Endodermal cell (in vitro differentiated cells): ENCODE results near the gene GALNT2. TPM values are rescaled to one million over a fixed set of nuclear protein-coding genes. Genes with fewer than 3 reads are reported as not detected.

Experiments used
- DNase-seq: peaks from one replicate; pipeline ENCODE4 v3.0.0-alpha.2; 2017
- H3K27ac ChIP-seq: 2 replicates; pipeline ENCODE4 v1.5.1; 2013; ENCODE audit warnings: mild to moderate bottlenecking, low read depth, low read length, moderate library complexity
- H3K27me3 ChIP-seq: 2 replicates; pipeline ENCODE4 v1.6.1; 2013; ENCODE audit warnings: mild to moderate bottlenecking, low read length, moderate library complexity; ENCODE audit not compliant: insufficient read depth, control insufficient read depth, poor library complexity, severe bottlenecking
- H3K36me3 ChIP-seq: 2 replicates; pipeline ENCODE4 v1.7.0; 2013; ENCODE audit warnings: mild to moderate bottlenecking, low read length, moderate library complexity; ENCODE audit not compliant: control insufficient read depth, insufficient read depth
- H3K4me1 ChIP-seq: one replicate; pipeline ENCODE4 v1.7.0; 2013; ENCODE audit warnings: low read length; ENCODE audit not compliant: control insufficient read depth, insufficient read depth
- H3K4me3 ChIP-seq: 2 replicates; pipeline ENCODE4 v1.5.1; 2013; ENCODE audit warnings: mild to moderate bottlenecking, low read length, moderate library complexity
- H3K9ac ChIP-seq: 2 replicates; pipeline ENCODE4 v1.6.1; 2013; ENCODE audit warnings: mild to moderate bottlenecking, low read length, moderate library complexity; ENCODE audit not compliant: poor library complexity, severe bottlenecking; ENCODE audit errors: extremely low read depth
- H3K9me3 ChIP-seq: 2 replicates; pipeline ENCODE4 v1.6.1; 2013; ENCODE audit warnings: mild to moderate bottlenecking, low read length, moderate library complexity; ENCODE audit not compliant: control insufficient read depth
- H3K27ac Mint-ChIP-seq: 2 replicates; pipeline ENCODE4 v1.8.0; 2020; ENCODE audit warnings: mixed read lengths
- H3K27me3 Mint-ChIP-seq: 2 replicates; pipeline ENCODE4 v1.8.0; 2021; ENCODE audit warnings: mild to moderate bottlenecking, mixed read lengths; ENCODE audit not compliant: insufficient read depth
- H3K36me3 Mint-ChIP-seq: 2 replicates; pipeline ENCODE4 v1.8.0; 2020; ENCODE audit warnings: low read depth, mixed read lengths
- H3K4me1 Mint-ChIP-seq: 2 replicates; pipeline ENCODE4 v1.8.0; 2020; ENCODE audit warnings: mixed read lengths
- H3K4me3 Mint-ChIP-seq: 2 replicates; pipeline ENCODE4 v1.8.0; 2020; ENCODE audit warnings: mild to moderate bottlenecking, moderate library complexity, mixed read lengths
- H3K9me3 Mint-ChIP-seq: 2 replicates; pipeline ENCODE4 v1.8.0; 2020; ENCODE audit warnings: mild to moderate bottlenecking, mixed read lengths
- WGBS, 2 experiments: methylation state at CpG; one replicate each; pipeline versions ENCODE4 v1.1.5 to v1.1.7; 2013; ENCODE audit warnings: missing lambda C conversion rate in 2 of 2, mixed read lengths in 1 of 2; ENCODE audit not compliant: insufficient coverage in 1 of 2, insufficient read length in 1 of 2; 5-methylcytosine and 5-hydroxymethylcytosine counted together
- total RNA-seq, 2 donors: library from RNA; stranded (reverse); fragmentation: NEBNext Ultra II Directional in 1 of 2; extraction: Animal tissue kit (Norgen Biotek cat#: 25700) in 1 of 2; gene quantifications; 2 replicates in 1 of 2; 3 replicates in 1 of 2; pipeline ENCODE4 v1.2.1, GENCODE V29; 2021
- TF ChIP-seq, protein P1 (sequence below): fragments of 200-600 bp; sonication (generic); conservative IDR thresholded peaks from 2 replicates; pipeline ENCODE4 v1.5.0; 2021; ENCODE audit warnings: antibody characterized with exemption, mild to moderate bottlenecking

GALNT2 gene
- total RNA-seq, 2 donors from 2014 or later = 41.6 to 63.5 TPM

DNA sequence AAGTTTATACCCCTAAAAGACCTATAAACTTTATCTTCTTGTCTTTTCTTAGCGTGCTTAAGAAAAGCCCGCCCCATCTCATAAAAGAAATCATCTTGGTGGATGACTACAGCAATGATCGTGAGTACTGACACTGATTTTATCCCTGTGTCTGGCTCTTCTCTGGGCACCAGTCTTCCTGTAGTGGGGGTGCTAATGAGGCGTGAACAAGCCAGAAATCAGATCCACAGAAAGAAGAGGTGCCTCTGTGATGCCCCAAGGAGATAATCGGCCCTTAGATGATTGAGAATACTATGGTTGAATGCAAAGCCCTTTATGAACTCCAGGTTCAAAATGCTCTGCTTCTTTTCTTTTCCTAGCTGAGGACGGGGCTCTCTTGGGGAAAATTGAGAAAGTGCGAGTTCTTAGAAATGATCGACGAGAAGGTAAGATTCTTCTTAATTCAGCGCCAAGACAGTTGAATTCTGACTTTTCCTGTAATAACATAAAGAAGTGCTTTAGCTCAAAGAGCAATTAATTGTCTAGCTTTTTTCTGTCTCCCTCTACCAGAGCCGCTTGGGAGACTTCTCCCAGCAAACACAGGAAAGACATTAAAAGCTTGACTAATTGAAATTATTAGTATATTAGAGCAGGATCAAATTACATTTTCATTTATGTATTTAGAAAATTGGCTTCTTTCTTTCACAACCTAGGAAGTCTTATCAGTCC, 169.4 kb downstream of the GALNT2 start:
- Mint-ChIP-seq H3K27ac (no peak overlapping the region), H3K4me3 (no peak overlapping the region), H3K36me3 (peaks cover 13% of the 10 kb centered on the region), H3K4me1 (peaks cover 49% of the 10 kb centered on the region), H3K9me3 (peaks cover 12% of the 10 kb centered on the region), H3K27me3 (peaks cover 38% of the 10 kb centered on the region)
- Histone ChIP-seq H3K27me3 (no peaks in the 10 kb centered on the region), H3K9ac (no peak overlapping the region), H3K9me3 (peaks cover 8% of the 10 kb centered on the region), H3K36me3 (no peaks in the 10 kb centered on the region), H3K27ac (no peak overlapping the region), H3K4me3 (no peak overlapping the region), H3K4me1 (peaks cover 17% of the 10 kb centered on the region)
- DNase-seq = peak; percentile 74
- TF ChIP-seq, protein P1, sequence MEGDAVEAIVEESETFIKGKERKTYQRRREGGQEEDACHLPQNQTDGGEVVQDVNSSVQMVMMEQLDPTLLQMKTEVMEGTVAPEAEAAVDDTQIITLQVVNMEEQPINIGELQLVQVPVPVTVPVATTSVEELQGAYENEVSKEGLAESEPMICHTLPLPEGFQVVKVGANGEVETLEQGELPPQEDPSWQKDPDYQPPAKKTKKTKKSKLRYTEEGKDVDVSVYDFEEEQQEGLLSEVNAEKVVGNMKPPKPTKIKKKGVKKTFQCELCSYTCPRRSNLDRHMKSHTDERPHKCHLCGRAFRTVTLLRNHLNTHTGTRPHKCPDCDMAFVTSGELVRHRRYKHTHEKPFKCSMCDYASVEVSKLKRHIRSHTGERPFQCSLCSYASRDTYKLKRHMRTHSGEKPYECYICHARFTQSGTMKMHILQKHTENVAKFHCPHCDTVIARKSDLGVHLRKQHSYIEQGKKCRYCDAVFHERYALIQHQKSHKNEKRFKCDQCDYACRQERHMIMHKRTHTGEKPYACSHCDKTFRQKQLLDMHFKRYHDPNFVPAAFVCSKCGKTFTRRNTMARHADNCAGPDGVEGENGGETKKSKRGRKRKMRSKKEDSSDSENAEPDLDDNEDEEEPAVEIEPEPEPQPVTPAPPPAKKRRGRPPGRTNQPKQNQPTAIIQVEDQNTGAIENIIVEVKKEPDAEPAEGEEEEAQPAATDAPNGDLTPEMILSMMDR = no peak
- WGBS, 2 experiments = 82 to 88% methylated on average over 10 of the region's 11 CpGs

DNA sequence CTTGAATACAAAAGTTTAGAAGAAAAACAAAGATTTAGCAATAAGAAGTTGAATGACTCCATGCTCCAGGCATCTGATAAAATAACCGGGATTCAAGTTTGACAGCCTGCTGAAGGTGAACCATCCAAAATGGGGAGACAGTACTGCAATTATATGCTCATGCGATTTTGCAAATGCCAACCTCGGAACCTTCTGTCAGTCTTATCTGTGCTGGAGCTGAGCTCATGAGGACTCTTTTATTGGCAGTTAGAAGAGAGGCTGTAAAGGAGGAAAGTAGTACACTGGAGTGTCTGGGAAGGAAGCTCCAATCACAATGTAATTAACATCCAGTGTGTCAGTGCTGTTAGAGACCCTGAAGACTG, 170.0 kb downstream of the GALNT2 start:
- Mint-ChIP-seq H3K4me1 (peaks cover 44% of the 10 kb centered on the region), H3K36me3 (peaks cover 18% of the 10 kb centered on the region), H3K4me3 (no peak overlapping the region), H3K9me3 (peaks cover 13% of the 10 kb centered on the region), H3K27me3 (peaks cover 35% of the 10 kb centered on the region), H3K27ac (no peak overlapping the region)
- Histone ChIP-seq H3K27ac (no peak overlapping the region), H3K4me1 (peaks cover 17% of the 10 kb centered on the region), H3K27me3 (no peaks in the 10 kb centered on the region), H3K4me3 (no peak overlapping the region), H3K36me3 (no peaks in the 10 kb centered on the region), H3K9me3 (peaks cover 8% of the 10 kb centered on the region), H3K9ac (no peak overlapping the region)
- WGBS, 2 experiments = 84 to 90% methylated on average over 3 of the region's 3 CpGs
- TF ChIP-seq, protein P1 = no peak
- DNase-seq = peak; percentile 30

DNA sequence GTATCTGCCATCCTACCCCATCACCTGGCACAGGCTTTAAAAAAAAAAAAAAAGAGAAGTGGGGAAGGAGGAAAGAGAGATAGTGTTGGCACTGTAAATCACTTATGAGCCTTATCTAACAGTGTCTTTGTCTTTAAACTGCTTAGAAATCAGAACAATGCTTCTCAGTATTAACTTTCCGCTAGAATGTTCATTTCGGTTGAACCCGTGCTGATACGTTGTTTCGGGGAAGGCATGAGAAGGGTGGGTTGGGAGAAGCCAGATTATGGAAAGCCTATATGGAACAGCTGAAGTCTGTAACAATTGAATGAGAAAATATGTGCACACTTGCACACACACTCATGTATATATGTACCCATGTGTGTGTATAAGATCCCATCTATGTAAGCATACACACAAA, 170.8 kb downstream of the GALNT2 start:
- Histone ChIP-seq H3K9me3 (peaks cover 8% of the 10 kb centered on the region), H3K4me3 (no peak overlapping the region), H3K27ac (no peak overlapping the region), H3K27me3 (no peaks in the 10 kb centered on the region), H3K9ac (no peak overlapping the region), H3K4me1 (peaks cover 12% of the 10 kb centered on the region), H3K36me3 (no peaks in the 10 kb centered on the region)
- peaks cover 21% of the 10 kb centered on the region for H3K36me3 Mint-ChIP-seq
- H3K27ac Mint-ChIP-seq = no peak overlapping the region
- DNase-seq = no peak
- TF ChIP-seq, protein P1 = no peak
- peaks cover 31% of the 10 kb centered on the region for H3K27me3 Mint-ChIP-seq
- H3K4me1 Mint-ChIP-seq = peaks cover 37% of the 10 kb centered on the region
- WGBS, 2 experiments = 95 to 98% methylated on average over 5 of the region's 5 CpGs
- peaks cover 13% of the 10 kb centered on the region for H3K9me3 Mint-ChIP-seq
- H3K4me3 Mint-ChIP-seq = no peak overlapping the region
